ENCODE results near the gene TMEM138. TPM values are rescaled to one million over a fixed set of nuclear protein-coding genes. Genes with fewer than 3 reads are reported as not detected.

Gene TMEM138
- total RNA-seq, 2 donors from 2014 or later: 15.8 to 35.3 TPM

- Histone ChIP-seq H3K27ac (no peak overlapping the region), H3K4me3 (no peak overlapping the region), H3K4me1 (peaks cover 5% of the 10 kb centered on the region), H3K36me3 (replicated peaks in 1 of 2; ENCODE audit: insufficient read depth in 1 of 2, low read depth in 2 of 2) (peaks cover 2 to 35% of the 10 kb centered on the region in 2 donors), H3K9me3 (no peaks in the 10 kb centered on the region), H3K27me3 (no peaks in the 10 kb centered on the region)
- TF ChIP-seq CTCF (IDR thresholded peaks at IDR 0.05) (no peak), POLR2A (IDR thresholded peaks at IDR 0.05) (no peak)
- no peak for ATAC-seq
- DNase-seq: no peak
- 100% methylated on average over 1 of the region's 1 CpG for WGBS, 2 donors
- intact Hi-C loops (cut with DNase I): no loop called here
Observed at GRCh38 chr11:61403658-61404057, 41.5 kb downstream of the TMEM138 start.

GRCh38 chr11:61404103-61404502, 41.9 kb downstream of the TMEM138 start:
- H3K36me3 ChIP-seq (replicated peaks in 1 of 2; ENCODE audit: insufficient read depth in 1 of 2, low read depth in 2 of 2): peaks cover 6 to 34% of the 10 kb centered on the region in 2 donors
- TF ChIP-seq POLR2A (IDR thresholded peaks at IDR 0.05) (no peak), CTCF (IDR thresholded peaks at IDR 0.05) (no peak)
- no peaks in the 10 kb centered on the region for H3K9me3 ChIP-seq
- no peak for DNase-seq
- no peak overlapping the region for H3K4me3 ChIP-seq
- intact Hi-C loops (cut with DNase I): no loop called here
- H3K4me1 ChIP-seq: peaks cover 5% of the 10 kb centered on the region
- no peak overlapping the region for H3K27ac ChIP-seq
- ATAC-seq: no peak
- WGBS, 2 donors: 73 to 86% methylated on average over 5 of the region's 5 CpGs
- H3K27me3 ChIP-seq: no peaks in the 10 kb centered on the region

GRCh38 chr11:61404641-61405040, 42.5 kb downstream of the TMEM138 start:
- WGBS, 2 donors: 83 to 87% methylated on average over 4 of the region's 4 CpGs
- Histone ChIP-seq H3K4me3 (no peak overlapping the region), H3K27me3 (no peaks in the 10 kb centered on the region), H3K27ac (no peak overlapping the region), H3K4me1 (peaks cover 5% of the 10 kb centered on the region), H3K9me3 (no peaks in the 10 kb centered on the region), H3K36me3 (replicated peaks in 1 of 2; ENCODE audit: insufficient read depth in 1 of 2, low read depth in 2 of 2) (peaks cover 7 to 37% of the 10 kb centered on the region in 2 donors)
- TF ChIP-seq CTCF (IDR thresholded peaks at IDR 0.05) (no peak), POLR2A (IDR thresholded peaks at IDR 0.05) (no peak)
- intact Hi-C loops (cut with DNase I): no loop called here
- ATAC-seq: no peak
- DNase-seq: no peak

- Histone ChIP-seq H3K27me3 (no peaks in the 10 kb centered on the region), H3K4me1 (peaks cover 5% of the 10 kb centered on the region), H3K9me3 (no peaks in the 10 kb centered on the region), H3K36me3 (replicated peaks in 1 of 2; ENCODE audit: insufficient read depth in 1 of 2, low read depth in 2 of 2) (peaks cover 13 to 42% of the 10 kb centered on the region in 2 donors), H3K4me3 (no peak overlapping the region), H3K27ac (no peak overlapping the region)
- DNase-seq: no peak
- intact Hi-C loops (cut with DNase I): no loop called here
- no peak for TF ChIP-seq POLR2A (IDR thresholded peaks at IDR 0.05)
- no peak for TF ChIP-seq CTCF (IDR thresholded peaks at IDR 0.05)
- WGBS, 2 donors: 88 to 92% methylated on average over 2 of the region's 2 CpGs
- ATAC-seq: no peak
Observed at GRCh38 chr11:61406067-61406466, 43.9 kb downstream of the TMEM138 start.

- no peak for TF ChIP-seq CTCF (IDR thresholded peaks at IDR 0.05)
- TF ChIP-seq POLR2A (IDR thresholded peaks at IDR 0.05): no peak
- no peak for DNase-seq
- Histone ChIP-seq H3K9me3 (no peaks in the 10 kb centered on the region), H3K36me3 (replicated peaks in 1 of 2; ENCODE audit: insufficient read depth in 1 of 2, low read depth in 2 of 2) (peaks cover 13 to 51% of the 10 kb centered on the region in 2 donors), H3K4me3 (no peak overlapping the region), H3K27ac (no peak overlapping the region), H3K4me1 (peaks cover 5% of the 10 kb centered on the region), H3K27me3 (no peaks in the 10 kb centered on the region)
- intact Hi-C loops (cut with DNase I): no loop called here
- WGBS, 2 donors: 94 to 96% methylated on average over 5 of the region's 5 CpGs
- ATAC-seq: no peak
Observed at GRCh38 chr11:61406991-61407728, 45.0 kb downstream of the TMEM138 start.

All from body of pancreas (tissue), 4 donors.